ENCODE measurements around the gene BRMS1. TPM values are rescaled to one million over a fixed set of nuclear protein-coding genes. Genes with fewer than 3 reads are reported as not detected.

The BRMS1 gene
- total RNA-seq, 1 experiment from 2014 or later = 93.5 TPM

DNA sequence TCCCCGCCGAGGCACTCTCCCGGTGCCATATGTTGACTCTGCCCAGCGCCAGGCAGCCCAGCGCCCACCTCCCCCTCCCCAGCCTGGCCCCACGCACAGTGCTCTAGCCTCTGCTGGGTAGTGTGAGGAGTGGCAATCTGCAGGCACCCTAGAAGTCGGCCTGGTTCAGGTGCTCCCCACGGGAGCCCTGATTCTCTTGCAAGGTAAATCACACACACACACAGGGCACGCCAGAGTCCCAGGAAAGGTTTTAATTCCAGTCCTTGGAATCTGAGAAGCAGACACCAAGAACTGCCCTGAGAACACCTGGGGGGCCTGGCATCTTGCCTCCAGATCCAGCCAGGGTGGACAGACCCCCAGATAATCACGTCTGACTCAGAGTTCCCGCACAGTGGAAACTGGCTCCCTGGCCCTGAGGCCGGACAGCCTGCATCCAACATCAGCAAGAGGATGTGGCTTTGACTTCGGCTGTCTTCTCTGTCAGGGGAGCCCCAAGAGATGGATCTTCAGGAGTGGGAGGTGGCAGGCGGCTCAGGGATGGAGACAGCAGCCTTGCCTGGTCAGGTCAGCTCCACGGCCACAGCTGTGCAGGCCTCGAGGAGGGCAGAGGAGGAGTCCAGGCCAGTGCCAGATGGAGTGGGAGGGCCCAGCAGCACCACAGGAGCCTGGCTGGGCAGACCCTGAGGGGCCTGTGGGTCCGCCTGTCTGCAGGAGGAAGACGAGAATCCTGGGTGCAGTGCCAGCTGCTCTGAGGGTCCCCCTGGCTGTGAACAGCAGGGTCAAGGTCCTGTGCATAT, 7.6 kb downstream of the BRMS1 start:
- CTCF ChIA-PET = no interaction called here
- POLR2A ChIA-PET (ENCODE audit: low non-redundant PET) = no interaction called here
- H3K27ac ChIP-seq (ENCODE audit: low read depth, low read length, poor library complexity, severe bottlenecking) = peak overlapping the region; percentile 69
- no peaks in the 10 kb centered on the region for H3K9me3 ChIP-seq (ENCODE audit: low read depth, low read length, poor library complexity, severe bottlenecking)
- H3K36me3 ChIP-seq (ENCODE audit: insufficient read depth, low read length, poor library complexity, severe bottlenecking) = peaks cover 16% of the 10 kb centered on the region
- DNase-seq (ENCODE audit: low spot score) = no peak
- TF ChIP-seq EZH2 (IDR thresholded peaks at IDR 0.05; ENCODE audit: borderline replicate concordance, low read depth, low read length, poor library complexity, severe bottlenecking) = no peak
- TF ChIP-seq, protein P1, sequence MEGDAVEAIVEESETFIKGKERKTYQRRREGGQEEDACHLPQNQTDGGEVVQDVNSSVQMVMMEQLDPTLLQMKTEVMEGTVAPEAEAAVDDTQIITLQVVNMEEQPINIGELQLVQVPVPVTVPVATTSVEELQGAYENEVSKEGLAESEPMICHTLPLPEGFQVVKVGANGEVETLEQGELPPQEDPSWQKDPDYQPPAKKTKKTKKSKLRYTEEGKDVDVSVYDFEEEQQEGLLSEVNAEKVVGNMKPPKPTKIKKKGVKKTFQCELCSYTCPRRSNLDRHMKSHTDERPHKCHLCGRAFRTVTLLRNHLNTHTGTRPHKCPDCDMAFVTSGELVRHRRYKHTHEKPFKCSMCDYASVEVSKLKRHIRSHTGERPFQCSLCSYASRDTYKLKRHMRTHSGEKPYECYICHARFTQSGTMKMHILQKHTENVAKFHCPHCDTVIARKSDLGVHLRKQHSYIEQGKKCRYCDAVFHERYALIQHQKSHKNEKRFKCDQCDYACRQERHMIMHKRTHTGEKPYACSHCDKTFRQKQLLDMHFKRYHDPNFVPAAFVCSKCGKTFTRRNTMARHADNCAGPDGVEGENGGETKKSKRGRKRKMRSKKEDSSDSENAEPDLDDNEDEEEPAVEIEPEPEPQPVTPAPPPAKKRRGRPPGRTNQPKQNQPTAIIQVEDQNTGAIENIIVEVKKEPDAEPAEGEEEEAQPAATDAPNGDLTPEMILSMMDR (conservative IDR thresholded peaks at IDR 0.05; ENCODE audit: low read depth, low read length) = no peak
- intact Hi-C loops (cut with micrococcal nuclease; ENCODE audit: unreplicated experiment) = no loop called here
- H3K4me1 ChIP-seq (ENCODE audit: insufficient read depth, low read length, poor library complexity, severe bottlenecking) = peaks cover 25% of the 10 kb centered on the region
- H3K27me3 ChIP-seq (replicated peaks; ENCODE audit: insufficient read depth, low read depth, low read length, poor library complexity) = no peaks in the 10 kb centered on the region
- no peak overlapping the region for H3K4me3 ChIP-seq (ENCODE audit: low read depth, low read length, poor library complexity, severe bottlenecking)
- BruUV-seq (replicated peaks) = no TSS peak

DNA sequence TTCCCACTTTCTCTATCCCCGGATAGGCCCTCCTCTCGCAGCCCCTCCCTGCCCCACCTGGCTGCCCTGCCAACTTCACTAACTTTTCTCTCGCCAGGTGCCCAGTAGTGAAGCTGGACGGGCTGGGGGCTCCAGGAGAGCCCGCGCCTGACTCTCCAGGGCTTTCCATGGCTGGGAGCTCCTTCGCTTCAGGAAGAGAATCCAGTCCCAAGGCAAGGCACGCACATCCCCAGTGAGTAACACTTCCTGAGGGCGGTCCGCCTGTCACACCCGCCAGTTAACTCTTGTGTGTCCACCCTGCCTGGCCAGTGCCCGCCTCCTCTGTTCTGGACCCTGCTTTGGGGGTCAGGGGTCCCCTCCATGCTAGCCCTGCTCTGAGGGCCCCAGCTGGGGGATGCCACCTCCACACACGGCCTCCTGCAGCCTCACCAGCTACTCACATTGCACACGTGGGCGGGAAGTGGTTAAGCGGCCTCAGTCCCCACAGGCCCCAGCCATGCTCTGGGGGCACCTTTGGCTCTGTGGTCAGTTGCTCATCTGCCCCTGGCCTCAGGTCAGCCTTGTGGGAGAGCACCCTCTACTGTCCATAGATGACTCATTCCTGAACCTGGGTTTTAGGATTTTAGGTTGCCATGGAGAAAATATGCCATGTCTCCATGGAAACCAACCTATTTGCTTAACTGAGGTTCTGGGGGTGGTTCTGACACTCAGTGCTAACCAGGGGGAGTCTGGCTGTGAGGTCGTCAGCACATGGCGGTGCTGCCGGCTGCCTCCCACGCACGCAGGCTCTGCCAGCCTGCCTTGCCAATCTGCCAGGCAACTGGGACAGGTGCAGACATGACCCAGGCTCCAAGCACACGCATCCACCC, 8.4 kb downstream of the BRMS1 start, which contains the start of gene RIN1:
TSS of gene RIN1 (minus strand) at position 201 of the 869 bp plus-strand sequence. CDS start at position 169, 32 bp downstream.
- intact Hi-C loops (cut with micrococcal nuclease; ENCODE audit: unreplicated experiment) = no loop called here
- CTCF ChIA-PET = no interaction called here
- peaks cover 10% of the 10 kb centered on the region for H3K36me3 ChIP-seq (ENCODE audit: insufficient read depth, low read length, poor library complexity, severe bottlenecking)
- peaks cover 25% of the 10 kb centered on the region for H3K4me1 ChIP-seq (ENCODE audit: insufficient read depth, low read length, poor library complexity, severe bottlenecking)
- no TSS peak for BruUV-seq (replicated peaks)
- H3K4me3 ChIP-seq (ENCODE audit: low read depth, low read length, poor library complexity, severe bottlenecking) = peak within 1 kb of the TSS; percentile 38
- DNase-seq (ENCODE audit: low spot score) = peak; percentile 68
- POLR2A ChIA-PET (ENCODE audit: low non-redundant PET) = no interaction called here
- no peaks in the 10 kb centered on the region for H3K9me3 ChIP-seq (ENCODE audit: low read depth, low read length, poor library complexity, severe bottlenecking)
- no peaks in the 10 kb centered on the region for H3K27me3 ChIP-seq (replicated peaks; ENCODE audit: insufficient read depth, low read depth, low read length, poor library complexity)
- H3K27ac ChIP-seq (ENCODE audit: low read depth, low read length, poor library complexity, severe bottlenecking) = peak within 1 kb of the TSS; percentile 69
- no peak for TF ChIP-seq EZH2 (IDR thresholded peaks at IDR 0.05; ENCODE audit: borderline replicate concordance, low read depth, low read length, poor library complexity, severe bottlenecking)
- TF ChIP-seq, protein P1 (conservative IDR thresholded peaks at IDR 0.05; ENCODE audit: low read depth, low read length) = peak; percentile 56

DNA sequence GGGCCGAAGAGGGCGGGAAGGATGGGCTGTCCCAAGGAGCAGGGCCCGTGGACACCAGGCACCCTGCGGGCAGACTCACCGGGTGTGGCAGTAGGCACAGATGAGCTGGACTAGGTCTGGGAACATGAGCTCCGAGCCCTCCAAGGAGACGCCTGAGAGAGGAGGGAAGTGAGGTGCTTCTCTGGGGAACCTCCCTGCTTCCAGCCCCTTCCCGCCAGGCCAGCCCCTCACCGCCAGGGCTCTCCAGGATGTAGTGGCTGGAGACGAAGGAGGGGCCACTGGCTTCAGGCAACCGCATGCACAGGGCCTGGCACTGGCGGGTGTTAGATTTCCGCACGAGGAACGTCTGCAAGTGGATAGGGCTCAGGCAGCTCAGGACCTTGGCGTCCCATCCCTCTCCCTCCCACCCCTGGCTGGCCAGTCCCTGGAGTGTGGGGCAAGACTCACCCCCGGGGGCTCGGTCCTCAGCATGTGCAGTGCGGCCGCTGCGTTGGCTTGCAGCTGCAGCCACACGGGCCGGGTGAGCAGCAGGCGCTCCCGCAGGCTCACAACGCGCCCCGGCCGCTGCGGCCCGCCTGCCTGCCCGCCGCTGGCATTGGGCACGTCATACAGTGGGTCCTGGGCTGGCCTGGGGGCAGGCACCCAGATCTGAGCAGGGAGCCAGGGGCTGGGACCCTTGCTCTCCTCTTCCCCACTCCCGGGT, 9.2 kb downstream of the BRMS1 start:
- peaks cover 7% of the 10 kb centered on the region for H3K36me3 ChIP-seq (ENCODE audit: insufficient read depth, low read length, poor library complexity, severe bottlenecking)
- TF ChIP-seq, protein P1 (conservative IDR thresholded peaks at IDR 0.05; ENCODE audit: low read depth, low read length) = no peak
- TF ChIP-seq EZH2 (IDR thresholded peaks at IDR 0.05; ENCODE audit: borderline replicate concordance, low read depth, low read length, poor library complexity, severe bottlenecking) = no peak
- CTCF ChIA-PET = interaction anchor here (1.0 kb wide), 1 partner anchor 24 kb away, joined by 3 read pairs; no protein-coding TSS in a partner anchor
- peaks cover 25% of the 10 kb centered on the region for H3K4me1 ChIP-seq (ENCODE audit: insufficient read depth, low read length, poor library complexity, severe bottlenecking)
- no peaks in the 10 kb centered on the region for H3K9me3 ChIP-seq (ENCODE audit: low read depth, low read length, poor library complexity, severe bottlenecking)
- POLR2A ChIA-PET (ENCODE audit: low non-redundant PET) = interaction anchor here (0.5 kb wide), 1 partner anchor 35 kb away, joined by 7 read pairs; no protein-coding TSS in a partner anchor
- intact Hi-C loops (cut with micrococcal nuclease; ENCODE audit: unreplicated experiment) = no loop called here
- H3K27me3 ChIP-seq (replicated peaks; ENCODE audit: insufficient read depth, low read depth, low read length, poor library complexity) = no peaks in the 10 kb centered on the region
- peak overlapping the region; percentile 38 for H3K4me3 ChIP-seq (ENCODE audit: low read depth, low read length, poor library complexity, severe bottlenecking)
- peak overlapping the region; percentile 69 for H3K27ac ChIP-seq (ENCODE audit: low read depth, low read length, poor library complexity, severe bottlenecking)
- no peak for DNase-seq (ENCODE audit: low spot score)
- no TSS peak for BruUV-seq (replicated peaks)
